ENCODE data around the gene AFF2.

Gene AFF2

DNA sequence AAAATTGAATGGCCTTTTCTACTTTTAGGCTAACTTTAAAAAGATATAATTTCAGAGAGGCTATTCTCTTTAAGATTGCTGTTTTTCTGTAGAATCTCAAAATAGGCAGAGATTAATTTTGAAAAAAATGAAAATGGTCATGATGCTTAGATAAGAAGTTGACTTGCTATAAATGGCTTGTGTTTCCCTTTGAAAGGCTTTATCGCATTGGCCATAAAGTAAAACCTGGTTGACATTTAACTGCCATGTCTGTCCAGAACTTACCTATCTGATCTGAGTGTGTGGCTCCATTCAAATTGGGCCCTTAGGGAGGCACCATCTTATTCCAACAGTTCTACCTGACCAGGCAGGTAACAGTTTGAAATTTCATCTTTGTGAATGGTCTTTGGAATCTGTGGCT lies 56.1 kb downstream of the AFF2 start:
- H3K4me3 ChIP-seq (replicated peaks in 1 of 2; ENCODE audit: low read depth in 2 of 2, low read length in 2 of 2): no peak overlapping the region
- TF ChIP-seq, protein P1, sequence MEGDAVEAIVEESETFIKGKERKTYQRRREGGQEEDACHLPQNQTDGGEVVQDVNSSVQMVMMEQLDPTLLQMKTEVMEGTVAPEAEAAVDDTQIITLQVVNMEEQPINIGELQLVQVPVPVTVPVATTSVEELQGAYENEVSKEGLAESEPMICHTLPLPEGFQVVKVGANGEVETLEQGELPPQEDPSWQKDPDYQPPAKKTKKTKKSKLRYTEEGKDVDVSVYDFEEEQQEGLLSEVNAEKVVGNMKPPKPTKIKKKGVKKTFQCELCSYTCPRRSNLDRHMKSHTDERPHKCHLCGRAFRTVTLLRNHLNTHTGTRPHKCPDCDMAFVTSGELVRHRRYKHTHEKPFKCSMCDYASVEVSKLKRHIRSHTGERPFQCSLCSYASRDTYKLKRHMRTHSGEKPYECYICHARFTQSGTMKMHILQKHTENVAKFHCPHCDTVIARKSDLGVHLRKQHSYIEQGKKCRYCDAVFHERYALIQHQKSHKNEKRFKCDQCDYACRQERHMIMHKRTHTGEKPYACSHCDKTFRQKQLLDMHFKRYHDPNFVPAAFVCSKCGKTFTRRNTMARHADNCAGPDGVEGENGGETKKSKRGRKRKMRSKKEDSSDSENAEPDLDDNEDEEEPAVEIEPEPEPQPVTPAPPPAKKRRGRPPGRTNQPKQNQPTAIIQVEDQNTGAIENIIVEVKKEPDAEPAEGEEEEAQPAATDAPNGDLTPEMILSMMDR (IDR thresholded peaks at IDR 0.05; ENCODE audit: low read depth, low read length): no peak
- DNase-seq (ENCODE audit: low read depth in 2 of 2): no peak

DNA sequence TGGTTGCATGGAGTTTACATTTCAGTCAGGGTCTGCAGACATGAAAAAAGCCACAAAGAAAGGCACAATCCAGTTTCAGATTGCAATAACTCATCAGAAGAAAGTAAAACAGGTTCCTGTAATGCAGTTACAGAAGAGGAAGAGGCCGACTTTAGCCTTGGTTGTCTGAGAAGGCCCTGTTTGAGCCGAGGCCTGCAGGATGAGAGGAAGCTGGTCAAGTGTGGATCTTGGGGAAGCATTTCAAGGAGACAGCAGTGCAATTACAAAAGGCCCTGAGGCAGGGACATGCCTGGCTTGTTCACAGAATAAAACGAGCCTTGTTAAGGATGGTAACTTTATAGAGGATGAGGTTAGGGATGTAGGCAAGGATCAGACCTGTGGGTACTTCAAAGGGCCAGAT lies 62.4 kb downstream of the AFF2 start:
- H3K4me3 ChIP-seq (replicated peaks in 1 of 2; ENCODE audit: low read depth in 2 of 2, low read length in 2 of 2): no peak overlapping the region
- TF ChIP-seq, protein P1 (IDR thresholded peaks at IDR 0.05; ENCODE audit: low read depth, low read length): no peak
- DNase-seq (ENCODE audit: low read depth in 2 of 2): no peak

DNA sequence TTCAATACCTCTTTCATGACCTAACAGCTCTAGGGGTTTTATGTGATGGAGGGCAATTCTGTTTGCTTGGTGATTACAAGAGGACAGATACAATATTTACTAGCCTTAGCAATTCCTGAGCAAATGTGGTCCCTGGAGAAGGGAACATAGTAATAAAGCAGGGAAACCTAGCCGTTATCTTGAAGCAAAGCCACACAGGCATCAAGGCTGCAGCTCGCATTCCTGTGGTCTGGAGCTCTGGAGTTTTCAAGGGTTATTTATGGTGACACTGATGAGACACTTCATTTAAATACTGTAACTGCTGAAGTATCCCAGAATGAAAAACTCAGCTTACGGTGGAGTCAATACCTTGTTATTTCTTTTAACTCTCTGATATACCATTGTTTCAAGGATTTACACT lies 66.8 kb downstream of the AFF2 start:
- DNase-seq (ENCODE audit: low read depth in 2 of 2): peak; percentile 27 to 44
- TF ChIP-seq, protein P1 (IDR thresholded peaks at IDR 0.05; ENCODE audit: low read depth, low read length): no peak
- H3K4me3 ChIP-seq (replicated peaks in 1 of 2; ENCODE audit: low read depth in 2 of 2, low read length in 2 of 2): no peak overlapping the region

DNA sequence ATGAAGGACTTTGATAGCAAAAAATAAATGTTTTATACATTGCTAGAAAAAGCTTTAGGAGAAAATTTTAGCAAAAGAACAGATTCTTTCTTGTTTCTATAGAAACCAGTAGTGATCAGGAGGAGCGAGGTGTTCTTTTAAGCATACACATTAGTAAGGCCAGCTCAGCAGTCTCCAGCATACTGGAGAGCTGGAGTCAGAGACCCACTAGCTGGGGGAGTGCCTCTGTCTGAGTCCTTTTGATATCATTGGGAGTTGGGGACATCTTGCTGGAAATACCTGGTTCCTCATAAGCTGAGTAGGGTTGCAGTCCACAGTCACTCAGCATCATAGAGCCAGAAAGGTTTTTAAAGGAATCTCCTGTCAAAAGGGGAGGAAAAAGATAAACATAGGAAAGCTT lies 67.4 kb downstream of the AFF2 start:
- TF ChIP-seq, protein P1 (IDR thresholded peaks at IDR 0.05; ENCODE audit: low read depth, low read length): no peak
- no peak overlapping the region for H3K4me3 ChIP-seq (replicated peaks in 1 of 2; ENCODE audit: low read depth in 2 of 2, low read length in 2 of 2)
- no peak for DNase-seq (ENCODE audit: low read depth in 2 of 2)

DNA sequence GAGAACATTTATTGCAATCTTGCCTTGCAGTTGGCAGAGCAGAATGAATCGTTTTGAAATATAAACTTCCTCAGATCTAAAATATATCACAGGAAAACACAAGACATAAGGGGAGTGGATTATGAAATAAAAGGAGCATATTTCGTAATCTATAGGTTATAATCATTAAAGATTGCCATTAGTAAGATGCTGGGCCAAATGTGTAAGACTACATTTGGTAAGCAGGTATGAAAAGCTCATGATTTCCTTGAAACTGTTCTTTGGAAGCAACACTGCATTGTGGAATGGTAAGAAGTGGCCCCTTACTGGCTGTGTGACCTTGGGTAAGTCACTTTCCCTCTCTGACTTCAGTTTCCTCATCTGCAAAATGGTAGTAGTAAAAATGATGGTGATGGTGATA lies 68.3 kb downstream of the AFF2 start:
- TF ChIP-seq, protein P1 (IDR thresholded peaks at IDR 0.05; ENCODE audit: low read depth, low read length): no peak
- DNase-seq (ENCODE audit: low read depth in 2 of 2): no peak

DNA sequence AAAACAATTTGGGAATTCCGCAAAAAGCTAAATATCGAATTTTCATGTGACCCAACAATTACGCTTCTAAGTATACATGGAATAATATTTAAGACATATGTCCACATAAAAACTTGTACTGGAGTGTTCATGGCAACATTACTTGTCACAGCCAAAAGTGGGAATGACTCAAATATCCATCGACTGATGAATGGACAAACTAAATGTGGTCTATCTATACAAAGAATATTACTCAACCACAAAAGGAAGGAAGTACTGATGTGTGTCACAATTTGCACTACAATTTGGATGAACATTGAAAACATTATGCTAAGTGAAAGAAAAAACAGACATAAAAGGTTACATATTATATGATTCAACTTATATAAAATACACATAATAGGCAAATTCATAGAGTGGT lies 71.9 kb downstream of the AFF2 start:
- TF ChIP-seq, protein P1 (IDR thresholded peaks at IDR 0.05; ENCODE audit: low read depth, low read length): no peak
- peak in 1 of 2 donors; percentile 1 for DNase-seq (ENCODE audit: low read depth in 2 of 2)
- H3K4me3 ChIP-seq (replicated peaks in 1 of 2; ENCODE audit: low read depth in 2 of 2, low read length in 2 of 2): no peak overlapping the region

More for the DNA sequence above, 68.3 kb downstream of the AFF2 start:
- H3K4me3 ChIP-seq (replicated peaks in 1 of 2; ENCODE audit: low read depth in 2 of 2, low read length in 2 of 2): no peak overlapping the region

DNA sequence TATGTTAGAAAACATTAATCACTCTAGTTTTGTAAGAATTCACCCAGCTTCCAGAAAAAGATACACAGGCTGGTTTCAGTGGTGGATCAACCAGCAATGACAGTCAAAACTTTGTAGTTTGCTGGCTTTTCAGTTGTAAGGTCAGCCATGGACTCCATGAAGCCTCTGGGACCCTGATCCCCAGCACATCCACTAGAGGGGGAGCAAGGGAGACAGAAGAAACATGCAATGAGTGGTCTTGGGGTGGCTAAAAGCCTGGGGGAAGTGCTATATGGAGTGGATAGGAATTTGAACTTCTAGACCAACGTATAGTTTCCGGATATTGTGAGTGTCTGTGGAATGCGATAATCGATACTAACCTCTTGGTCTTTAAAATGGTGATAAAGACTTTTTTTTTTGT lies 72.7 kb downstream of the AFF2 start:
- TF ChIP-seq, protein P1 (IDR thresholded peaks at IDR 0.05; ENCODE audit: low read depth, low read length): no peak
- H3K4me3 ChIP-seq (replicated peaks in 1 of 2; ENCODE audit: low read depth in 2 of 2, low read length in 2 of 2): no peak overlapping the region
- DNase-seq (ENCODE audit: low read depth in 2 of 2): no peak

All from cardiac fibroblast (primary cell).